GM18505 (cell line): ENCODE data around the gene CYFIP1.
A peak's percentile ranks its signal among the peaks of the same experiment; 100 is the strongest.

Experiments
- ATAC-seq: cut with Tn5 transposase; IDR thresholded peaks from one replicate; pipeline ENCODE4 v1.9.1; 2021; ENCODE audit not compliant: unreplicated experiment
- POLR2A ChIP-seq: IDR thresholded peaks from 4 replicates; pipeline ENCODE4 v1.6.1; 2011; ENCODE audit warnings: borderline replicate concordance; ENCODE audit not compliant: insufficient read depth, insufficient read length; ENCODE audit errors: extremely low read depth

The CYFIP1 gene

DNA sequence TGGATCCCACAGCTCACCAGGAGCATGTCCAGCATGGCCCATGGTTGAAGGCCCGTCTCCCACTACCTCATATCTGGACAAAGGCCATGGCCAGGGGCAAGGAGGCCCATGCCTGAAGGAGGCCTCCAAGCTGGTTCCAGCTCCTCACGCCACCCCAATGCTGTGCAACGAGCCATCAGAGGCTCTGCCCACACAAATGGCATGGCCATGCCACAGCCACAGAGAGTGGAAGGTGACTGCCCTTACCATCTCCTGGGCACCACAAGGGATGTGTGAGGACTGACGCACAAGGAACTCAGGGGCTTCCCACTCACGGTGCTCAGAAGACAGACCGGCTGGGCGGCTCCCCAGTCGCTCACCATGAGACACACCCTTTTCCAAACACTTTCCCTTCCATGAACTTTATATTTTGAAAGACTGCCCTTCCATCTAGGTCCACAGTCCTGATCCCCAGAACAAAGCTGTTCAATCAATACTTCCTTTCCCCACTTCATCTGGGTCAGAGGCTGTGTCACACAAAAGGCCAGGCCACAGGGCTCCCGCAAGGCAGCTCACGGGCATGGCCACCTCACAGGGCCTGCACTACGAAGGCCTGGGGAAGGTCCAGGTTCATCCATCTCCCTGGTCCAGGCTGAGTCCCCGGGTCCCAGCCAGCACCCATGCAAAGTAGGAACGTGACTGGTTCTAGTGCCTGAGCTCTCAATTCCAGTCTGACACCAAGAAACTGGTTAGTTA, 66.4 kb downstream of the CYFIP1 start:
- TF ChIP-seq POLR2A, result no peak
- no peak for ATAC-seq

DNA sequence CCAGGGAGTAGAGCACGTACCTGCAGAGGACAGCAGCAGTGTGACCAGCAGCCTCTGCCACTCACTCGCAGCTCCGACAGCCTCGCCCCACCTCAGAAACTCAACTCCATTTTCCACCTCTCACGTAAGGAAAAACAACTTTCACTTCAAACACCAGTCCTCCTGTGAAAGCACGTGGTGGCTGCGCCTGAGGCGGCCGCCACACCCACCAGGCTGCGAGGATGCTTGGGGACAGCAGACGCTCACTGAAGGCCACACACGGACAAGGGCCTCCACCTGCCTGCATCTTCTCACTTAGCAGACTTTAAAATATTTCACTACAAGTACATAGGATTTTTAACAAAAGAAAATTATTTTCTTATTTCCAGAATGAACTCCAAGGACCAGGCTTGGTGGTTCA, 67.9 kb downstream of the CYFIP1 start:
- no peak for TF ChIP-seq POLR2A
- ATAC-seq, result no peak

DNA sequence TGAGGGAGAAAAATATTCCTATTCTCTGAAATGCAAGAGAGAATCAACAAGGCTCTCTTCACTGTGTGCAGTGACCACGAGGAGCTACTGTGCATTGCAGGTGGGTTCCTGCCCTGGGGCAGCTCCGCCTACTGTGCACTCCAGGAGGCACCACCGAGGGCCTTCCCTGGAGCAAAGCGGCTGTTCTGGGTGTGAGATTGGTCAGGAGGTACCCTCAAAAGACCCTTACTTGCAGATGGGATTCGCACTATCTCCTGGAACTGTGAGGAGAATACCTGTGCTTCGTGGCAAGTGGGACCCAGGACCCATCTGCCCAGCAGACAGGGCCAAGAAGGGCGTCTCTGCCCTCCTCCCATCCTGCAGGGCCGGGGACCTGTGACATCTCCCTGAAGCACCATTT, 68.9 kb downstream of the CYFIP1 start:
- TF ChIP-seq POLR2A, result no peak
- no peak for ATAC-seq

DNA sequence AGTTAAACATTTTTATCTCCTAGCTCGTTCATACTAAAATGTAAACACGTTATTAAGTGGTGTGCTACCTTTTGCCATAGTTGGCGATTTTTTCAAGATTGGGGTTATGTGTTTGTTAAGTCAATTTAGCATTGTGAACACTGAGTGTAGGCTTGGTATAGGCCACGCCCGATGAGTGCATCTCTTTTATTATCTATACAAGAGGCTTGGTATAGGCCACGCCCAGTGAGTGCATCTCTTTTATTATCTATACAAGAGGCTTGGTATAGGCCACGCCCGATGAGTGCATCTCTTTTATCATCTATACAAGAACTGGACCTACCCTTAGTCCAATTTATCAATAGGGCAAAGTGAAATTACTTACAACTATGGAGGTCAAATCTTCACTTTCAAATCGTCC, 71.3 kb downstream of the CYFIP1 start:
- no peak for TF ChIP-seq POLR2A
- no peak for ATAC-seq

DNA sequence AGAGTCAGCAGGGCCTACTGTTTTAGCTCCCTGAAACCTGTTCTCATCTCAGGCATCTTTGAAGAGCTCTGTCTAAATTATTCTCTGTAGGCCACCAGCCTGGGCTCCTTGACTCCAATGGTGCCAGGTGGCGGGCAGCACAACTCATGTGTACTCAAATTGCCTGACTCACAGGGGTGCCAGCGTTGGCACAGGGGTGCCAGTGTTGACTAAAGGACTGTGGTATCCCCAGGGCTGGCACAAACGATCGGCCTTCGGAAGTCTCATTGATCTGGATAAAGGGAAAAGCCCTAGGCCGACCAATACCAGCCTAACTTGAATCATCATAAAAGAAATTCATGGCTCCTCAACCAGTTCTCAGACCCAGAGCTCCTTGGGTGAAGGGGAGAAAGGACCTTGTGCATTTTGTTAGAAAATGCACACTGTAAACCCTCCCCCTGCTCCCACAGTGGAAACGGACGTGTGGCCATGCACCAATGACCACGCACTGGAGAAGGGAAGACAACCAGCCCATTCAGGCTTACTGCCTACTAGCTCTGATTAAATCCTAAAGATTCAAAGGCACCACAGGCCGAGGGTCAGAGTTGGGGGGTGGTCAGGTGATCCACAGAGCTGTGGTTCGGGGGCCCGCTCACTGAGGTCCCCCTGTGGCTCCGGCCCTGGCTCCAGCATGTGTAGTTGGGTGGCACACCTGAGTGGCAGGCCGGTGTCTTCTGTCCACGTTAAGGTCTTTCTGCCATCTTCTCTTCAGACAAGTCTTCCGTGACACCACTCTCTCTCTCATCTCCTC, 72.8 kb downstream of the CYFIP1 start:
- ATAC-seq, result no peak
- no peak for TF ChIP-seq POLR2A

DNA sequence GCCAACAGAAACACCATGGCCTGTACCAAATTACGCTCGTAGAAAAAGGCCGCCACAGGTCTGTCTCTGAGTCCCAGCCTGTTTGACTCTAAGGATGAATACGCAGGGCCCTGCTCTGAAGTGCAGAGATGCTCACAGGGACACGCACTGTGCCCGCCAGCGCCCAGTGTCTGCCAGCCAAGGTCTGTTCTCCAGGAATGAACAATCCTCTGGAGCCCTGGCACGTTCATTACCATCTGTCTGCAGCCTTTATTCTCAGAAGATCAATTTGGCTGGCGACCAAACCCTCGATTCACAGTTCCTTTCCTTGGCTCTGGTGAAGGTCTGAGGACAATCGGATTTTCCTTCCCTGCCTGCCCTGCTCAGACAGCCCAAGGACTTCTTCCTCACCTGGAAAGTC, 75.4 kb downstream of the CYFIP1 start:
- no peak for ATAC-seq
- TF ChIP-seq POLR2A, result no peak

DNA sequence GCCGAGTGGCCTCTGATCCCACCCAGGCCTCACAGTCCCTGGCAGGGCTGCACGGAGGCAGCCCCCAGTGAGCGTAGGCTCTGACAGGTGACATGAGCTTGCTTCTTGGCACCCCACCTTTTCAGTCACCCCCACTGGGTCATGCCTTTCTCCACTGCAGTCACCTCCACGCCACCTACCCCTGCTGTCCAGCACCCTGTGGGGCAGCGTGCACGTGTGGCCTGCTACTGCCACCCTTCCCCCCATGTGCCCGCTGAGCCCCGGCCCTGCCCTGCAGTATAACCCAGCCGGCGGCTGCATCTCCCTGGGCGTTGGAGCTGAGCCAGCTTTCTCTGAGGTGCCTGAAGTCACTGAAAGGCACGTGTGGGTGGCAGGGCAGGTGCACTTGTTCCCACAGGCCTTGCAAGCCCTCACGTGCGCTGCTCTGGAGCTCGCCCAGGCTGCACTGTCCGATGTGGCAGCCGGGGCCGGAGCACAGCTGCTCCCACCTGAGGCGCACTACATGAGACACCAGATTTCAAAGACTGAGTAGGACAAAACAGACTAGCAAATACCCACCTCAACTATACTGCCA, 76.1 kb downstream of the CYFIP1 start:
- no peak for ATAC-seq

DNA sequence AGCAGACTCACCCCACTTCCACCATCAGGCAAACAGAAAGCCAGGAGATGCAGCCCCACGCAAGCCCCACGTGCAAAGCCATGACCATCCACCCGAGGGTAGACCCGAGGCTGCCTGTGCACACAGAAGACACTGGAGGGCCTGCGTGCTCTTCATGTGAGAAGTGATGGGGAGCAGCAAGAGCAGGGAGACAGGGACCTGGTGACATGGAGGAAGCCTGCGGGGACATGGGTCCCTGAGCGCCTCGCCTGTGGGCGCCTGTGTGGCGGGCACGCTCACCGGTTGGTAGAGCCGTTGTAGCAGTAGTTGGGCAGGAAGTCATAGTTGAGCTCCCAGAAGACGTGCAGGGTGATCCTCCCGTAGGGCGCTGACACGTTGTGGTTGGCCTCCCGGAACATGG, 76.7 kb downstream of the CYFIP1 start:
- TF ChIP-seq POLR2A, result no peak
- no peak for ATAC-seq

More for the DNA sequence above, 76.1 kb downstream of the CYFIP1 start:
- TF ChIP-seq POLR2A, result no peak

DNA sequence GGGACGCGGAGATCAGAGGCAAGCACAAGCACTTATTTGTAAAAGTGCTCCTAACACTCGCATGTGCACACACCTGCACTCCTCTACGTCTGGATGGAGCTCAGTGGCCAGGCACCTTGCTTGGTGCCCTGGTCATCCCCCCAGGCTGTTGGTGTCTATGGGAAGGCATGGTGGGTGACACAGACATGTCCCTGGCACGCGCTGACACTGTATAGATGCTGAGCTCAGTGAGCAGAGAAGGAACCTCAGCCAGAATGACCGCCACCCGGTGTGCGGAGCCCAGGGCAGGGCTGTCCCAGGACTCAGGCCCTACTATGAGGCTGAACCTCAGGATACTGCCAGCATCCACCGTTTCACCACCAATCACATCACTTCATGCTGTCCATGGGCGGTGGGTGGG, 77.2 kb downstream of the CYFIP1 start:
- ATAC-seq, result no peak
- TF ChIP-seq POLR2A, result no peak

DNA sequence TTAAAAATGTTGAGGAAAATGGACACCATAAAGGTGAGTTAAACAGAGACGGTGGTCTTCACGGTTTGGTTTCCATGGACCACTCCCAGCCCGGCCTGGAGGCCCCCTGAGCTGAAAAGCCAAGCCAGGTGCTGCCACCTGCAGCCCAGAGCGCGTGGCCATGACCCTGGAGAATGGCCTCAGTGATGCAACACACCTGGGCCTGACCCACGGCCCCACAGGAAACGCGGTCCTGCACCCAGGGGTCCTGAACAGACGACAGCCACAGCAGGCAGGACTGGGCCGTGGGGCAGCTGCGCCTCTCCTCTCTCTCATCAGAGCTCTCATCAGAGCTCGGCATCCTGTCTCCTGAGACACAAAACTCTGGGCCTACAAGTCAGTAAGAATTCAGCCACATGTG, 77.6 kb downstream of the CYFIP1 start:
- ATAC-seq, result no peak
- no peak for TF ChIP-seq POLR2A

DNA sequence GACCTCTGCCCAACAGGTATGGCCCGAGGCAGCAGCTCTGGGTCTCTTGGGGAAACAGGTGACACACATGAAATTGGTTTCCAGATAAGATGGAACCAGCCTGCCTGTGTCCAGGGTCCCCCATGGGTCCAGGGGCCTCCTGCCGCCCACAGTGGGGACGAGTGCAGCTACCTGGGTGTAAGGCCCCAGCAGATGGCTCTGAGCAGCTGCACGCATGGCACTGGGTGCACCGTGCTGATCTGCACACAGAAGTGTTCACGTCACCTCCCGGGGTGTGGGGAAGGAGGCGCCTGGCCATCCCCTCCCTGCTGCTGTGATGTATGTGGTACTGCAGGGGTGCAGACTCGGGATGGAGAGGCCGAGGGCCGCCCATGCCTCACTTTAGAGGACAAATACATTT, 78.1 kb downstream of the CYFIP1 start:
- no peak for ATAC-seq
- TF ChIP-seq POLR2A, result no peak

DNA sequence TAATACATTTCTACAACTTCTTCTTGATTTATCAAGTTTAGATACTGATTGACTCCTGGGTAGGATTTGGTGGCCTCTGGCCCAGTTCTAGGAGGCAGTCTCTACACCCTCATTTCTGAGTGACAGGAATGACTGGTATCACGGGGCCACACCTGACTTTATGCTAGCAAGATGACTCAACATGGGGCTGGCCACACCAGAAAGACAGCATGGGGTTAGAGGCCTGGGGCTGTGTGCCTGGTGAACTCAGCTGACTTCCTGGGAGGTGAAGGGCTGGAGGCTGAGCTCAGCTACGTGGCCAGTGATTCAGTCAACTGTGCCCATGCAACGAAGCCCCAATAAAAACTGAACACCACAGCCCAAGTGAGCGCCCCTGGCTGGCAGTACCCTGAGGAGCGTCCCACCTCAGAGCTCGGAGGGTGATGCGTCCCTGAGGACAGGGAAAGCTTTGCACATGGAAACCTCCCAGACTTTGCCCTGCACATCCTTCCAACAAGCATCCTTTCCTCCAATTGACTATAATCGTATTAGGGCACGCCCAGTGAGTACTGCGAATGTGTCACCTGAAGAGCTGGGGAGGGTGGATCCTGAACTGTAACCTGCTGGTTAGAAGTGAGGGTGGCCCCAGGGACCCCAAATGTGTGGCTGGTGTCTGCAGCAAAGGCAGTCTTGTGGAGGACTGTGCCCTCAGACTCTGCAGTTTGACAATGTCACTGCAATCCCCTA, 84.5 kb downstream of the CYFIP1 start:
- no peak for TF ChIP-seq POLR2A
- ATAC-seq, result peak; percentile 84

DNA sequence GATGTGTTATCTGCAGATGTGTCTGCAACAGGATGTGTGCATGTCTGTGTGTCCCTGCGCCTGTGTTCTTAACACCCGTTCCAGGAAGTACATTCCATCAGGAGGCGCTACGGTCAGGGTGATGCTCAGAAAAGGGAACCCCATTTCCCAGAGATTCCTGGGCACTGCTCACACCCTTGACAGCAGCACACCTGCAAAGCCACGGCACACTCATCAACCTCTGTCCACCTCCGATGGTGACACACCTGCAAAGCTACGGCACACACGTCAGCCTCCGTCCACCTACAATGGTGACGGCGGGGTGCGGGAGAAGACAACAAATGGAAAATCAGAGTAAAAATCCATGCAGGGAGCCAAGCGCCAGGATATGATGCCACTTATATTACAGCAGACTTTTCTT, 86.3 kb downstream of the CYFIP1 start:
- ATAC-seq, result no peak
- TF ChIP-seq POLR2A, result no peak
